PC-9 (cell line): ENCODE data around the gene GTF2A2. TPM values are rescaled to one million over a fixed set of nuclear protein-coding genes. Genes with fewer than 3 reads are reported as not detected.

Experiments
- BruUV-seq: library from RNA; stranded (reverse); fragments of 400-500 nt; replicated peaks from 2 replicates; lab custom pipeline; 2021; lab: Mats Ljungman, UMichigan
- CTCF ChIA-PET: fragments of 300-600 bp; sonication (Branson Sonifier 250); formaldehyde crosslinking; loops from one replicate; lab custom pipeline; 2022; ENCODE audit warnings: antibody characterized with exemption; lab: Charles Lee
- POLR2A ChIA-PET: fragments of 300-600 bp; sonication (Branson Sonifier 250); formaldehyde crosslinking; loops from one replicate; lab custom pipeline; 2022; ENCODE audit warnings: antibody characterized with exemption; ENCODE audit not compliant: unreplicated experiment; lab: Charles Lee
- DNase-seq, 2 experiments: peaks; one replicate each; pipeline versions ENCODE4 v3.0.0 to v3.0.0-alpha.2; 2015 to 2022; ENCODE audit warnings: mixed read lengths in 1 of 2
- H2AFZ ChIP-seq: fragments of 200-600 bp; sonication (generic); 2 replicates; pipeline ENCODE4 v1.8.1; 2017; ENCODE audit warnings: antibody characterized with exemption
- H3F3A ChIP-seq: fragments of 200-600 bp; sonication (generic); 2 replicates; pipeline ENCODE4 v1.8.1; 2017; ENCODE audit warnings: antibody characterized with exemption, mild to moderate bottlenecking, low read depth; ENCODE audit not compliant: insufficient read depth
- H3K27ac ChIP-seq: fragments of 200-600 bp; sonication (generic); 2 replicates; pipeline ENCODE4 v1.6.1; 2016; ENCODE audit warnings: mixed run types
- H3K27me3 ChIP-seq: fragments of 200-600 bp; sonication (generic); 2 replicates; pipeline ENCODE4 v1.6.1; 2016; ENCODE audit warnings: low read depth, mixed run types; ENCODE audit not compliant: insufficient read depth
- H3K36me3 ChIP-seq: fragments of 200-600 bp; sonication (generic); 2 replicates; pipeline ENCODE4 v1.6.1; 2016; ENCODE audit warnings: low read depth, mixed run types
- H3K4me1 ChIP-seq: fragments of 200-600 bp; sonication (generic); replicated peaks from 2 replicates; pipeline ENCODE4 v1.6.1; 2016; ENCODE audit warnings: mixed run types; ENCODE audit not compliant: insufficient read depth
- H3K4me2 ChIP-seq: fragments of 200-600 bp; sonication (generic); 2 replicates; pipeline ENCODE4 v1.6.1; 2017; ENCODE audit warnings: mixed run types
- H3K4me3 ChIP-seq: fragments of 200-600 bp; sonication (generic); 2 replicates; pipeline ENCODE4 v1.6.1; 2016; ENCODE audit warnings: mixed run types
- H3K79me2 ChIP-seq: fragments of 200-600 bp; sonication (generic); 2 replicates; pipeline ENCODE4 v1.6.1; 2017; ENCODE audit warnings: low read depth, mixed run types
- H3K9me2 ChIP-seq: fragments of 200-600 bp; sonication (generic); 2 replicates; pipeline ENCODE4 v1.8.1; 2017; ENCODE audit warnings: mild to moderate bottlenecking; ENCODE audit not compliant: insufficient read depth
- H3K9me3 ChIP-seq: fragments of 200-600 bp; sonication (generic); 2 replicates; pipeline ENCODE4 v1.8.1; 2016; ENCODE audit warnings: low read depth; ENCODE audit not compliant: insufficient read depth
- H4K20me1 ChIP-seq: fragments of 200-600 bp; sonication (generic); 2 replicates; pipeline ENCODE4 v1.8.1; 2017; ENCODE audit not compliant: insufficient read depth
- CTCF ChIP-seq: fragments of 200-600 bp; sonication (generic); conservative IDR thresholded peaks from 2 replicates; pipeline ENCODE4 v1.6.1; 2017; ENCODE audit warnings: mixed run types, antibody characterized with exemption, mild to moderate bottlenecking, moderate library complexity
- EZH2 ChIP-seq: fragments of 200-600 bp; sonication (generic); IDR thresholded peaks from 2 replicates; pipeline ENCODE4 v1.8.0; 2017; ENCODE audit warnings: antibody characterized with exemption, low read depth
- intact Hi-C: fragments of 100-400 bp; cut with micrococcal nuclease; formaldehyde crosslinking; loops from one replicate; pipeline ENCODE4 v1.10.0; 2022; ENCODE audit not compliant: unreplicated experiment
- total RNA-seq: library from RNA; stranded (reverse); gene quantifications from 2 replicates; pipeline ENCODE4 v1.2.3, GENCODE V29; 2021

GTF2A2 gene
- total RNA-seq, 1 experiment from 2014 or later: 111 TPM

- ChIA-PET CTCF (no interaction called here), POLR2A (no interaction called here)
- Histone ChIP-seq H3K36me3 (0 out of 2 replicates have a peak, but pooled peaks cover 24% of the 10 kb centered on the region), H3K27me3 (no peaks in the 10 kb centered on the region), H3K4me1 (no peaks in the 10 kb centered on the region), H3K79me2 (peaks cover 8% of the 10 kb centered on the region), H3K9me3 (no peaks in the 10 kb centered on the region), H3K27ac (no peak overlapping the region), H3K4me2 (no peak overlapping the region), H2AFZ (no peak overlapping the region), H4K20me1 (peaks cover 10% of the 10 kb centered on the region), H3K4me3 (no peak overlapping the region), H3F3A (no peaks in the 10 kb centered on the region), H3K9me2 (no peaks in the 10 kb centered on the region)
- intact Hi-C loops: no loop called here
- TF ChIP-seq EZH2 (no peak), CTCF (no peak)
- DNase-seq: no peak
- no TSS peak for BruUV-seq
Measured at GRCh38 chr15:59678172-59678571, 20.9 kb upstream of the GTF2A2 start.

GRCh38 chr15:59676565-59676964 lies 19.2 kb upstream of the GTF2A2 start:
- H3K27me3 ChIP-seq: no peaks in the 10 kb centered on the region
- no peak overlapping the region for H3K27ac ChIP-seq
- no TSS peak for BruUV-seq
- ChIA-PET CTCF (no interaction called here), POLR2A (no interaction called here)
- H3K4me2 ChIP-seq: no peak overlapping the region
- peaks cover 5% of the 10 kb centered on the region for H4K20me1 ChIP-seq
- H3K4me1 ChIP-seq: no peaks in the 10 kb centered on the region
- H3K4me3 ChIP-seq: no peak overlapping the region
- H3F3A ChIP-seq: no peaks in the 10 kb centered on the region
- no peaks in the 10 kb centered on the region for H3K9me3 ChIP-seq
- TF ChIP-seq EZH2 (no peak), CTCF (no peak)
- intact Hi-C loops: no loop called here
- no peaks in the 10 kb centered on the region for H3K79me2 ChIP-seq
- 0 out of 2 replicates have a peak, but pooled peaks cover 24% of the 10 kb centered on the region for H3K36me3 ChIP-seq
- no peaks in the 10 kb centered on the region for H3K9me2 ChIP-seq
- DNase-seq: no peak
- no peak overlapping the region for H2AFZ ChIP-seq

GRCh38 chr15:59674361-59674877 lies 17.1 kb upstream of the GTF2A2 start:
- H4K20me1 ChIP-seq: no peaks in the 10 kb centered on the region
- intact Hi-C loops: no loop called here
- no TSS peak for BruUV-seq
- H3K4me3 ChIP-seq: no peak overlapping the region
- H3K79me2 ChIP-seq: no peaks in the 10 kb centered on the region
- H3K27me3 ChIP-seq: no peaks in the 10 kb centered on the region
- H3K4me2 ChIP-seq: no peak overlapping the region
- H3K9me2 ChIP-seq: no peaks in the 10 kb centered on the region
- H3K27ac ChIP-seq: no peak overlapping the region
- no peaks in the 10 kb centered on the region for H3K4me1 ChIP-seq
- no peaks in the 10 kb centered on the region for H3K9me3 ChIP-seq
- POLR2A ChIA-PET: no interaction called here
- DNase-seq: no peak
- H3K36me3 ChIP-seq: 0 out of 2 replicates have a peak, but pooled peaks cover 23% of the 10 kb centered on the region
- no peak for TF ChIP-seq EZH2
- CTCF ChIA-PET: interaction anchor here (0.6 kb wide), 1 partner anchor 453 kb away, joined by 3 read pairs; no protein-coding TSS in a partner anchor
- H3F3A ChIP-seq: no peaks in the 10 kb centered on the region
- no peak overlapping the region for H2AFZ ChIP-seq

- TF ChIP-seq CTCF: no peak
- TF ChIP-seq EZH2: no peak
- Histone ChIP-seq H4K20me1 (peaks cover 6% of the 10 kb centered on the region; the same call in 1 of the 2 replicates), H3F3A (no peaks in the 10 kb centered on the region), H3K27ac (no peak overlapping the region), H3K27me3 (no peaks in the 10 kb centered on the region), H3K9me2 (no peaks in the 10 kb centered on the region), H3K9me3 (no peaks in the 10 kb centered on the region), H3K36me3 (peaks cover 4% of the 10 kb centered on the region; the same call in 1 of the 2 replicates), H3K4me2 (no peak overlapping the region), H3K4me1 (no peaks in the 10 kb centered on the region), H3K79me2 (no peaks in the 10 kb centered on the region; the same call in 1 of the 2 replicates), H2AFZ (no peak overlapping the region), H3K4me3 (no peak overlapping the region)
- no TSS peak for BruUV-seq
- POLR2A ChIA-PET: no interaction called here
- intact Hi-C loops: no loop called here
- no peak for DNase-seq
- CTCF ChIA-PET: no interaction called here
Measured at GRCh38 chr15:59668556-59668955, 11.2 kb upstream of the GTF2A2 start.
